SK-N-SH (cell line): Measurements from ENCODE around the gene MYH6.

Experiments
- CTCF ChIP-seq: fragments of 200-600 bp; sonication (generic); IDR thresholded peaks from 2 replicates; pipeline ENCODE4 v1.6.1; 2017; ENCODE audit warnings: antibody characterized with exemption, mild to moderate bottlenecking, moderate library complexity
- EZH2phosphoT487 ChIP-seq: fragments of 200-600 bp; sonication (generic); IDR thresholded peaks from 2 replicates; pipeline ENCODE4 v1.6.1; 2017; ENCODE audit warnings: low read depth, mixed run types, mild to moderate bottlenecking, antibody characterized with exemption, moderate library complexity, borderline replicate concordance
- FOXM1 ChIP-seq: IDR thresholded peaks from 2 replicates; pipeline ENCODE4 v1.4.0; 2012; ENCODE audit warnings: low read depth, mild to moderate bottlenecking
- GATA2 ChIP-seq: sonication (generic); formaldehyde crosslinking; IDR thresholded peaks from 2 replicates; pipeline ENCODE4 v1.5.0; 2020; ENCODE audit warnings: mild to moderate bottlenecking, missing genetic modification reagents
- NRF1 ChIP-seq: IDR thresholded peaks from 2 replicates; pipeline ENCODE4 v1.6.1; 2012; ENCODE audit warnings: low read depth, mild to moderate bottlenecking, low read length
- POLR2AphosphoS5 ChIP-seq: IDR thresholded peaks from 2 replicates; pipeline ENCODE4 v1.6.1; 2012; ENCODE audit warnings: low read depth, low read length
- RAD21 ChIP-seq: IDR thresholded peaks from 2 replicates; pipeline ENCODE4 v1.6.1; 2012; ENCODE audit warnings: mild to moderate bottlenecking, low read length
- RCOR1 ChIP-seq: fragments of 150-350 bp; IDR thresholded peaks from 2 replicates; pipeline ENCODE4 v1.6.1; 2017; ENCODE audit warnings: antibody characterized with exemption, low read length
- SIN3A ChIP-seq: IDR thresholded peaks from 2 replicates; pipeline ENCODE4 v1.6.1; 2012; ENCODE audit warnings: low read depth, mild to moderate bottlenecking, low read length, moderate library complexity, borderline replicate concordance
- USF1 ChIP-seq: IDR thresholded peaks from 2 replicates; pipeline ENCODE4 v1.4.0; 2012; ENCODE audit warnings: low read depth, borderline replicate concordance
- USF2 ChIP-seq: fragments of 150-350 bp; IDR thresholded peaks from 2 replicates; pipeline ENCODE4 v1.6.1; 2017; ENCODE audit warnings: antibody characterized with exemption, low read length, low read depth, borderline replicate concordance
- YY1 ChIP-seq: IDR thresholded peaks from 2 replicates; pipeline ENCODE4 v1.4.0; 2012; ENCODE audit warnings: low read depth, mild to moderate bottlenecking
- ZBTB33 ChIP-seq: IDR thresholded peaks from 2 replicates; pipeline ENCODE4 v1.4.0; 2012; ENCODE audit warnings: low read depth, borderline replicate concordance

- no peak for TF ChIP-seq SIN3A
- no peak for TF ChIP-seq CTCF
- TF ChIP-seq EZH2phosphoT487, result no peak
- TF ChIP-seq ZBTB33, result no peak
- no peak for TF ChIP-seq RCOR1
- TF ChIP-seq USF2, result no peak
- TF ChIP-seq YY1, result no peak
- TF ChIP-seq FOXM1, result no peak
- TF ChIP-seq GATA2 (CRISPR knock-in tag), result no peak
- TF ChIP-seq NRF1, result no peak
- TF ChIP-seq USF1, result no peak
- TF ChIP-seq RAD21, result no peak
- TF ChIP-seq POLR2AphosphoS5, result no peak
These were observed 68.4 kb downstream of the MYH6 start for GRCh38 chr14:23339506-23340268.
